ENCODE results near the gene PRUNE2.

PRUNE2 gene

GRCh38 chr9:76891874-76892273, 14.0 kb downstream of the PRUNE2 start:
- no peaks in the 10 kb centered on the region for H3K27me3 Mint-ChIP-seq

GRCh38 chr9:76891279-76891678, 14.6 kb downstream of the PRUNE2 start:
- Mint-ChIP-seq H3K27ac (no peak overlapping the region), H3K4me1 (no peaks in the 10 kb centered on the region), H3K9me3 (no peaks in the 10 kb centered on the region), H3K4me3 (no peak overlapping the region), H3K36me3 (no peaks in the 10 kb centered on the region), H3K27me3 (no peaks in the 10 kb centered on the region)
- CTCF ChIA-PET, result no interaction called here
- DNase-seq, result no peak

More at GRCh38 chr9:76891874-76892273, 14.0 kb downstream of the PRUNE2 start:
- Mint-ChIP-seq H3K9me3 (no peaks in the 10 kb centered on the region), H3K27ac (no peak overlapping the region), H3K4me1 (no peaks in the 10 kb centered on the region), H3K36me3 (no peaks in the 10 kb centered on the region), H3K4me3 (no peak overlapping the region)
- no peak for DNase-seq
- CTCF ChIA-PET, result no interaction called here

GRCh38 chr9:76887951-76888350, 18.0 kb downstream of the PRUNE2 start:
- Mint-ChIP-seq H3K4me1 (no peaks in the 10 kb centered on the region), H3K4me3 (no peak overlapping the region), H3K27ac (no peak overlapping the region), H3K9me3 (no peaks in the 10 kb centered on the region), H3K27me3 (no peaks in the 10 kb centered on the region), H3K36me3 (no peaks in the 10 kb centered on the region)
- CTCF ChIA-PET, result no interaction called here
- DNase-seq, result no peak

GRCh38 chr9:76887003-76887821, 18.7 kb downstream of the PRUNE2 start:
- Mint-ChIP-seq H3K4me3 (no peak overlapping the region), H3K4me1 (no peaks in the 10 kb centered on the region), H3K27ac (no peak overlapping the region), H3K27me3 (no peaks in the 10 kb centered on the region), H3K36me3 (no peaks in the 10 kb centered on the region), H3K9me3 (no peaks in the 10 kb centered on the region)
- CTCF ChIA-PET, result no interaction called here
- DNase-seq, result no peak

- Mint-ChIP-seq H3K36me3 (no peaks in the 10 kb centered on the region), H3K27me3 (no peaks in the 10 kb centered on the region), H3K4me1 (no peaks in the 10 kb centered on the region), H3K4me3 (no peak overlapping the region), H3K9me3 (no peaks in the 10 kb centered on the region), H3K27ac (no peak overlapping the region)
- CTCF ChIA-PET, result no interaction called here
- no peak for DNase-seq
These were observed 19.6 kb downstream of the PRUNE2 start for GRCh38 chr9:76886318-76886717.

- Mint-ChIP-seq H3K9me3 (no peaks in the 10 kb centered on the region), H3K4me3 (no peak overlapping the region), H3K27ac (no peak overlapping the region), H3K4me1 (no peaks in the 10 kb centered on the region), H3K27me3 (no peaks in the 10 kb centered on the region), H3K36me3 (no peaks in the 10 kb centered on the region)
- no peak for DNase-seq
- CTCF ChIA-PET, result no interaction called here
These were observed 21.1 kb downstream of the PRUNE2 start for GRCh38 chr9:76884823-76885222.

- Mint-ChIP-seq H3K4me1 (no peaks in the 10 kb centered on the region), H3K27me3 (no peaks in the 10 kb centered on the region), H3K9me3 (no peaks in the 10 kb centered on the region), H3K27ac (no peak overlapping the region), H3K4me3 (no peak overlapping the region), H3K36me3 (no peaks in the 10 kb centered on the region)
- DNase-seq, result no peak
- CTCF ChIA-PET, result no interaction called here
These were observed 22.5 kb downstream of the PRUNE2 start for GRCh38 chr9:76883341-76883855.

- Mint-ChIP-seq H3K4me3 (no peak overlapping the region), H3K4me1 (no peaks in the 10 kb centered on the region), H3K9me3 (no peaks in the 10 kb centered on the region), H3K27ac (no peak overlapping the region), H3K36me3 (no peaks in the 10 kb centered on the region), H3K27me3 (no peaks in the 10 kb centered on the region)
- CTCF ChIA-PET, result interaction anchor here (0.7 kb wide), 1 partner anchor 108 kb away, joined by 4 read pairs; no protein-coding TSS in a partner anchor
- no peak for DNase-seq
These were observed 23.2 kb downstream of the PRUNE2 start for GRCh38 chr9:76882686-76883085.

- no peak for DNase-seq
- CTCF ChIA-PET, result no interaction called here
- Mint-ChIP-seq H3K36me3 (no peaks in the 10 kb centered on the region), H3K27ac (no peak overlapping the region), H3K9me3 (no peaks in the 10 kb centered on the region), H3K27me3 (no peaks in the 10 kb centered on the region), H3K4me1 (no peaks in the 10 kb centered on the region), H3K4me3 (no peak overlapping the region)
These were observed 25.7 kb downstream of the PRUNE2 start for GRCh38 chr9:76880210-76880609.

- no peak for DNase-seq
- H3K36me3 Mint-ChIP-seq, result no peaks in the 10 kb centered on the region
- no peak overlapping the region for H3K27ac Mint-ChIP-seq
- H3K9me3 Mint-ChIP-seq, result no peaks in the 10 kb centered on the region
- no peaks in the 10 kb centered on the region for H3K27me3 Mint-ChIP-seq
- H3K4me3 Mint-ChIP-seq, result no peak overlapping the region
- CTCF ChIA-PET, result no interaction called here
- no peaks in the 10 kb centered on the region for H3K4me1 Mint-ChIP-seq
These were observed 27.0 kb downstream of the PRUNE2 start for GRCh38 chr9:76878933-76879332.

GRCh38 chr9:76877961-76878360, 28.0 kb downstream of the PRUNE2 start:
- H3K27ac Mint-ChIP-seq, result no peak overlapping the region
- no peaks in the 10 kb centered on the region for H3K9me3 Mint-ChIP-seq
- DNase-seq, result no peak
- no peaks in the 10 kb centered on the region for H3K27me3 Mint-ChIP-seq
- no peaks in the 10 kb centered on the region for H3K4me1 Mint-ChIP-seq
- no peaks in the 10 kb centered on the region for H3K36me3 Mint-ChIP-seq
- no peak overlapping the region for H3K4me3 Mint-ChIP-seq
- CTCF ChIA-PET, result no interaction called here

GRCh38 chr9:76876098-76876497, 29.8 kb downstream of the PRUNE2 start:
- H3K27me3 Mint-ChIP-seq, result no peaks in the 10 kb centered on the region
- H3K4me1 Mint-ChIP-seq, result no peaks in the 10 kb centered on the region
- H3K9me3 Mint-ChIP-seq, result no peaks in the 10 kb centered on the region
- CTCF ChIA-PET, result no interaction called here
- no peak overlapping the region for H3K27ac Mint-ChIP-seq
- H3K36me3 Mint-ChIP-seq, result no peaks in the 10 kb centered on the region
- no peak overlapping the region for H3K4me3 Mint-ChIP-seq
- no peak for DNase-seq

- no peaks in the 10 kb centered on the region for H3K4me1 Mint-ChIP-seq
- H3K9me3 Mint-ChIP-seq, result no peaks in the 10 kb centered on the region
- H3K27me3 Mint-ChIP-seq, result no peaks in the 10 kb centered on the region
- DNase-seq, result no peak
- no peaks in the 10 kb centered on the region for H3K36me3 Mint-ChIP-seq
- no peak overlapping the region for H3K4me3 Mint-ChIP-seq
- CTCF ChIA-PET, result no interaction called here
- no peak overlapping the region for H3K27ac Mint-ChIP-seq
These were observed 32.1 kb downstream of the PRUNE2 start for GRCh38 chr9:76873821-76874220.

GRCh38 chr9:76873056-76873792, 32.7 kb downstream of the PRUNE2 start:
- Mint-ChIP-seq H3K27ac (no peak overlapping the region), H3K27me3 (no peaks in the 10 kb centered on the region), H3K36me3 (no peaks in the 10 kb centered on the region), H3K9me3 (no peaks in the 10 kb centered on the region), H3K4me3 (no peak overlapping the region), H3K4me1 (no peaks in the 10 kb centered on the region)
- CTCF ChIA-PET, result no interaction called here
- DNase-seq, result no peak

- Mint-ChIP-seq H3K4me1 (no peaks in the 10 kb centered on the region), H3K4me3 (no peak overlapping the region), H3K27me3 (peaks cover 3% of the 10 kb centered on the region), H3K27ac (no peak overlapping the region), H3K9me3 (no peaks in the 10 kb centered on the region), H3K36me3 (no peaks in the 10 kb centered on the region)
- CTCF ChIA-PET, result no interaction called here
- no peak for DNase-seq
These were observed 37.0 kb downstream of the PRUNE2 start for GRCh38 chr9:76868897-76869296.

Measured in activated naive CD4-positive, alpha-beta T cell treated with anti-CD3 and anti-CD28 coated beads, Interleukin-2, amount 10 ng/mL, durations not matched to agents 7 days and 5 days (primary cell).